HG03103 (cell line): ENCODE data around the gene PSKH1.

Source experiments
- ATAC-seq: cut with Tn5 transposase; IDR thresholded peaks from one replicate; pipeline ENCODE4 v1.9.1; 2021; ENCODE audit warnings: low read depth; ENCODE audit not compliant: unreplicated experiment

Gene PSKH1

GRCh38 chr16:67922740-67923139 is 29.7 kb downstream of the PSKH1 start:
- ATAC-seq = no peak

- ATAC-seq = no peak
Measured at GRCh38 chr16:67923414-67924116, 30.5 kb downstream of the PSKH1 start.

- ATAC-seq = no peak
Measured at GRCh38 chr16:67924140-67924906, 31.3 kb downstream of the PSKH1 start.

GRCh38 chr16:67926181-67926750 is 33.2 kb downstream of the PSKH1 start:
- ATAC-seq = no peak

- ATAC-seq = no peak
Measured at GRCh38 chr16:67927131-67927941, 34.3 kb downstream of the PSKH1 start.

- no peak for ATAC-seq
Measured at GRCh38 chr16:67928147-67928546, 35.1 kb downstream of the PSKH1 start.

- ATAC-seq = peak; percentile 64
Measured at GRCh38 chr16:67928561-67929364, 35.7 kb downstream of the PSKH1 start.

- ATAC-seq = no peak
Measured at GRCh38 chr16:67930191-67930590, 37.1 kb downstream of the PSKH1 start.

GRCh38 chr16:67930678-67931211 is 37.7 kb downstream of the PSKH1 start:
- no peak for ATAC-seq

GRCh38 chr16:67931712-67932461 is 38.8 kb downstream of the PSKH1 start, which contains the start of gene CTRL:
Gene CTRL (minus strand): TSS chr16:67931862. CDS start chr16:67931852, 10 bp downstream.
- no peak for ATAC-seq

GRCh38 chr16:67932462-67932840 is 39.4 kb downstream of the PSKH1 start:
- ATAC-seq = no peak

- ATAC-seq = no peak
Measured at GRCh38 chr16:67933805-67934204, 40.8 kb downstream of the PSKH1 start.

GRCh38 chr16:67934306-67935100 is 41.4 kb downstream of the PSKH1 start:
- no peak for ATAC-seq

GRCh38 chr16:67935101-67935401 is 42.0 kb downstream of the PSKH1 start:
- ATAC-seq = no peak

GRCh38 chr16:67935402-67936123 is 42.5 kb downstream of the PSKH1 start:
- ATAC-seq = peak; percentile 84

- no peak for ATAC-seq
Measured at GRCh38 chr16:67936124-67936879, 43.2 kb downstream of the PSKH1 start, which contains the start of gene PSMB10. Gene PSMB10 (minus strand): TSS chr16:67936850. CDS start chr16:67936749, 101 bp downstream.
